HG02852 (cell line): Measurements from ENCODE around the gene RNLS.
"Not testable (repeated sequence)": the region's sequence is repeated elsewhere in the genome, so short reads cannot be mapped to it uniquely, and the experiment has no call there.

Source experiments
- ATAC-seq: cut with Tn5 transposase; IDR thresholded peaks from one replicate; pipeline ENCODE4 v1.9.1; 2021; ENCODE audit warnings: mild to moderate bottlenecking, moderate library complexity; ENCODE audit not compliant: unreplicated experiment

Gene RNLS

GRCh38 chr10:88311264-88311663, 271.9 kb downstream of the RNLS start:
- no peak for ATAC-seq

DNA sequence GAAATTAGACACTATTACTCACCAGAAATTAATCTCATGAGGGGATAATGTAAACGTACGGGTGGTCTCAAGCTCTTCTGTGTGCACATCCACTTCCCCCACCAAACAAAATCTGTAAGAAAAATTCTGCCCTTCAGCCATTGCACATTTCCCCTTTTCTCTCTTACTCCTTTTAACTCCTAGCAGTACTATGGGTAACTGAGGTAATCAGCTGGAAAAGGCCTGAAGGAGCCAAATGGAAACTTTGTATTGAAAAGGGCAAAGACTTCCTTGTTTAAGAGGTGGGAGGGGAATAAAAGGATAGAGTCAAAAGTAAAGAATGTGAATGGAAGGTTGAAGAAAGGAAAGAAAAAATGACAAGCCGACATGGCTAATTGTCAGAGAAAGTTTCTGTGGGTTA, 273.8 kb downstream of the RNLS start:
- ATAC-seq = no peak

DNA sequence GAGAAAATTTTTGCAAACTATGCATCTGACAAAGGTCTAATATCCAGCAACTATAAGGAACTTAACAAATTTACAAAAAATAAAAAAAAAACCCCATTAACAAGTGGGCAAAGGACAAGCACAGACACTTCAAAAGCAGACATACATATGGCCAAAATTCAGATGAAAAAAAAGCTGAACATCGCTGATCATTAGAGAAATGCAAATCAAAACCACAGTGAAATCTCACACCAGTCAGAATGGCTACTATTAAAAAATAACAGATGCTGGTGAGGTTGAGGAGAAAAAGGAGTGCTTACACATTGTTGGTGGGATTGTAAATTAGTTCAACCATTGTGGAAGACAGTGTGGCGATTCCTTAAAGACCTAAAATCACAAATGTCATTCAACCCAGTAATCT, 274.8 kb downstream of the RNLS start:
- not testable (repeated sequence) for ATAC-seq

- ATAC-seq = no peak
These were observed 283.3 kb downstream of the RNLS start for GRCh38 chr10:88299787-88300186.

DNA sequence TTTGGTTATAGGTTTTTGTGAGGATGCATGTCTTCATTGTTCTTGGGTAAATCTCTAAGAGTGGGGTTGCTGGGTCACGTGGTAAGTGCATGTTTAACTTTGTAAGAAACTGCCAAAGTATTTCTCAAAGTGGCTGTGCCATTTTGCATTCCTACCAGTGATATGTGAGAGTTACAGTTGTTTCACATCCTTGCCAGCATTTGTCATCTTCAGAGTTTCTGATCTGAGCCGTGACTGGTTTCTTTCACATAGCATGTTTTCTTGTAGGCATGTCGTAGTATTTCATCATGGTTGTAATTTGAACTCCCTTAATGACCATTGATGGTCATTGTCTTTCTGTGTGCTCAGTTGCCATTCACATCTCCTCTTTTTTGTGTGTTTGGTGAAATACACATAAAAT, 286.0 kb downstream of the RNLS start:
- no peak for ATAC-seq

DNA sequence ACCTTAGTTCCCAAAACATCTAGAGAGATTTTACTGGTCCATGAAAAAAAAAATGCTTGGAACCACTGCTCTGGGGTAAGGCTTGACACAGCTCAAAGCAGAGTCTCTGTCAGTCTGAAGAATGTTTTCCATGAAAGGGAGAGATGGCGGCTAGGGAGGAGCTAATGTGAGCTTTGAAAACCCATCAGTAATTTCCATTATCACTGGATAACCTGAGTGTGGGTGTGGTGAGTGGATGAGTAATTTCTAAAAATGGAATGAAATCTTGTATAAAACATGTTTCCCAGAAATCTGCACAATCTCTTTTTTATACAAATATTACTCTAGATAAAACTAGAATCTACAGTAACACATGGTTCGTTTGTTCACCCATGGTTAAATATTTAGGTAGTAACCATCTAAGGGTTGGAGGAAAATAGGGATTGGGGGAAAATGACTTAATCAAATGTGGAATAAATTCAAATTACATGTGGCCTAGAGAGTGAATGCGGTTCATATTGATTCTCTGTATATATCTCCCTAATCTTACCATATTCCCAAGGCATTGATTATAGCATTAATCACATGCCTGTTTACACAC, 289.4 kb downstream of the RNLS start:
- no peak for ATAC-seq

DNA sequence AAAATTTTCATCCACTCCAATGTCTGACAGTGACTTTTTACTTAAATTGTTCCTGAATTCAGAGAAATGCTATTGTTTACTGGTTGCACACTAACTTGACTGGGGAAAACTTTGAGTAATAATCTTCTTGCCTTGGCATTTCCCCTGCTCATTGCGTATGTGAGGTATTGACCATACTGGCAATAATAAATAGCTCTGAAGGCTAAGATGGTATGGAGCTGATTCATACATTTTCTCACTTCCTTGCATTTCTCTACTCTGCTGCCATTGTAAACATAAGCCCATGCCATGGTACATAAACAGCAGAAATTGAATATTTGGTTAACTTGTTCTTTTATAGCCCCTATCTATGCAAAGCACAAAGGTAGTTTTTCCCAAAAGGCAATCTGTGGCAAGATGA, 290.0 kb downstream of the RNLS start:
- no peak for ATAC-seq

DNA sequence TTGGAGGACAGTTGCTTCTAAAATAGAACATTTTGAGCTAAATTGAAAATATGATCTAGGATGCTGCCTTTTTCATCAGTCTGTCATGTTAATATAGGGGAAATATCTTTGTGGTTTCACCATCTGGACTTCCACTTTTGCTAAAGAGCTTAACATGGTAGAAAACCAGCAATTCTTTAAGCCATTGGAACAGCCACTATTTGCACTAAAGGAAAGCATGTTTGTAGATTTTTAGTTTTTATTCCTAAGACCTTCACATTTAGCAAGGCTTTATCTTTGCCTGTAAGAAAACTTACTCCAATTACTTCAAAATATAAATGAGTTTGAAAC, 291.0 kb downstream of the RNLS start:
- ATAC-seq = no peak

- ATAC-seq = no peak
These were observed 291.6 kb downstream of the RNLS start for GRCh38 chr10:88291289-88292184.

DNA sequence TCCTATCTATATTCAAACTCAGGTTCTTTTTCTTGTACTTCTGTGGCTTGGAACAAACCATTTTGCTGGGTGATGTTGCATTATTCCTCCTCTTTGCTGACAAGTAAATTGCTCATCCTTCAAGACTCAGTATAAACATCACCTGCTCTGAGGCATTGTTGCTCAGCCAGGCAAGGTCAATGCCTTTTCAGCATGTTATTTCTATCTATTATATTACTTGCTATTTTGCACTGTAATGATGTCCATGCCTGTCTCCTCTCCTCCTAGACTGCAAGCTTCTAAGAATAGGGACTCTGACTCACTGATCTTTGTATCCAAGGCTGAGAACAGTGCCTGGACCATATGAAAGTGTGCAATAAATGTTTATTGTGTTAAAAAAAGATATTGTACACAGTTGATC, 293.8 kb downstream of the RNLS start:
- no peak for ATAC-seq

DNA sequence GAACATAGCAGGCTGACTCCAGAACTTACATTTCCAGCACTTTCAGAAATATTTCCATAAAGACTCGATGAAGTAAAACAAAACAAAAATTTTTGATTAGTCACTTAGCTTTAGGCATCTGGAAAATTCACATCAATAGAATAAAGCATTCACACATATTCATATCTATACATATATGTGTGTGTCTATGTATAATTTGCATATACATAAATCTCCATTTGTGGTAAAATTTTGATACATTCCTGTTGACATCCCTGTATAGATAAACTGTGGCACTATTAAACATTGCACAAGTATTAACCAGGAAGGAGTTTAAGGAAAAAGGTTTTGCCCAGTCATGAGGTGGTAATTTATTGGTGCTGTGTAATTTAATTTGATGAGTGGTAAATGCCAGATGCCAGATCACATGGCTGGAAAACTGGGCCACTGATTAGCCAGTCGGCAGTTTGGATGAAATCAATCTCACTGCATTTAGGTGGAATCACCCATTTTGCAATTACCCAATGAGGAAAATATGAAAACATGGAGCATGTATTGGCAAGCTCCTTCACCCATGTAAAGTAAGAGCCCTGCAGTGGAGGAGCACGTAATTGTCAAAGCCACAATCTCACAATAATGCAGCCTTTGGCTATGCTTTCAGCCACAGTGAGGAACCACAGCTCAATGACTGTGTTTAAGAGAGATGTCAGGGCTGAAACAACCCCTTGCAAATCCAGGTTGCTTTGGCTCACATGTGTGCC, 294.6 kb downstream of the RNLS start:
- ATAC-seq = peak; percentile 71

DNA sequence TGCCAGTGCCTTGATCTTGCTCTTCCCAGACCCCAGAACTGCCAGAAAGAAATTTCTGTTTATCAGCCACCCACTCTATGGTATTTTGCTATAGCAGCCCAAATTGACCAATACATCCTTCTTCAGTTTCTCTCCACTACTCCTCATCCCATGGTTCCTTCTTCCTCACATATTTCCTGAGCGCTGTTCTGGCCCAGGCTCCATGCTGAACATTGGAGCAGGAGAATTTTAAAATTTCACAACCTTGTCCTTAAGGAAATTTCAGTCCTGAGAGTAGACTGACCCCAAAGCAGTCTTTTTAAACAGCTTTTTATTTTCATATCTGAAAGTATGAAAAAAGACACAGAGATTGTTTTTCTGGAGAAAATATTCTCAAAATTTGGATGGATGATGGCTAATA, 297.1 kb downstream of the RNLS start:
- no peak for ATAC-seq

GRCh38 chr10:88281592-88282347, 301.3 kb downstream of the RNLS start:
- ATAC-seq = no peak

DNA sequence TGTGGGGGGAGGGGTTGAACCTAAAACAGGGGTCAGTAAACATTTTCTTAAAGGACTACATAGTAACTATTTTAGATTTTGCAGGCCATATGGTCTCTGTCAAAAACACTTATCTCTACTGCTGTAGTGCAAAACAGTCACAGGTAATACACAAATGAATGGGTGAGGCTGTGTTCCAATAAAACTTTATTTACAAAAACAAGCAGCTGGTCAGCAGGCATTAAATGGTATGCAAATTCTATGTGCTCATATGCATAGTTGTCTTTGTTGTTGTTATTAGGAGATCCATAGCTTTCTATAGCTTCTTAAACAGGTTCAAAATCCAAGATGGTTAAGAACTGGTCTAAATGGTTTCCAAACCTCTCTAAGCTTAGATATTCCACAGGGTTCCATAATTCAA, 302.6 kb downstream of the RNLS start:
- ATAC-seq = no peak

DNA sequence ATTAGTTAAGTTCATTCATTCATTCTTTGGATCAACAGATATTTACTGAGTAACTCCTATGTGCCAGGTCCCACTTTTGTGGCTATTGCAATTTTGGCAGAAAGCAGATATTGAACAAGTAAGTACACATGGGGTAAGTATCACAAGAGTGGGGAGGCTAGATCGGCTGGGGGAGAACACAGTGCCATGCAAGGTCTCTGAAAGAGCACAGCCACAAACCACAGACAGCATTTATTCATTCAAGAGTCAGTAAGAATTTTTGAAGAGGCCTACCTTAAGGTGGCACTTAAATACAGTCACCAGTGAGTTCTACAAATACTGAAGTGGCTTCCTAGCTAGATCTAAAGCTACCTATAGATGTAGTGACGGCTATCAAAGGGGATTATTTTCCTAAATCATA, 304.2 kb downstream of the RNLS start:
- no peak for ATAC-seq

DNA sequence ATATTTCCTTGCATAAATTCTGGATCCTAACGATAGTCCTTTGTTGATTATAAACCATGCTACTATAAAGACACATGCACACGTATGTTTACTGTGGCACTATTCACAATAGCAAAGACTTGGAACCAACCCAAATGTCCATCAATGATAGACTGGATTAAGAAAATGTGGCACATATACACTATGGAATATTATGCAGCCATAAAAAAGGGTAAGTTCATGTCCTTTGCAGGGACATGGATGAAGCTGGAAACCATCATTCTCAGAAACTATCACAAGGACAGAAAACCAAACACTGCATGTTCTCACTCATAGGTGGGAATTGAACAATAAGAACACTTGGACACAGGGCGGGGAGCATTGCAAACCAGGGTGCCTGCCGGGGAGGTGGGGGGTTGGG, 306.2 kb downstream of the RNLS start:
- ATAC-seq = not testable (repeated sequence)

- no peak for ATAC-seq
These were observed 308.8 kb downstream of the RNLS start for GRCh38 chr10:88274286-88274685.

DNA sequence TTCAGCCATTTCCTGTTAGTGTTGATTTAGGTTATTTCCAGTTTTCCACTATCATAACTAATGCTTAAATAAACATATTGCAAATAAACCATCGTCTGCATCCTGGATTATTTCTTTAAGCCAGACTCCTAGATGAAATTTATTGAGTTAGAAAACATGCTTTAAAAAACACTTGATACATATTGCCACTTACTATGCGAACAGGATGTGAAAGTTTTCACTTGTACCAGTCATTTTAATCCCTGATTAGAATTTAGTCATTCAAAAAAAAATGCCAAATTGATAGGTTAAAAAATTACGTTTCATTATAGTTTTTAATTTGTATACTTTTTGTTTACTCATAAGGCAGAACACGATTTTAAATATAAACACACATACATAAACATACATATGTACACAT, 309.6 kb downstream of the RNLS start:
- no peak for ATAC-seq

GRCh38 chr10:88271761-88272543, 311.2 kb downstream of the RNLS start:
- peak; percentile 22 for ATAC-seq

DNA sequence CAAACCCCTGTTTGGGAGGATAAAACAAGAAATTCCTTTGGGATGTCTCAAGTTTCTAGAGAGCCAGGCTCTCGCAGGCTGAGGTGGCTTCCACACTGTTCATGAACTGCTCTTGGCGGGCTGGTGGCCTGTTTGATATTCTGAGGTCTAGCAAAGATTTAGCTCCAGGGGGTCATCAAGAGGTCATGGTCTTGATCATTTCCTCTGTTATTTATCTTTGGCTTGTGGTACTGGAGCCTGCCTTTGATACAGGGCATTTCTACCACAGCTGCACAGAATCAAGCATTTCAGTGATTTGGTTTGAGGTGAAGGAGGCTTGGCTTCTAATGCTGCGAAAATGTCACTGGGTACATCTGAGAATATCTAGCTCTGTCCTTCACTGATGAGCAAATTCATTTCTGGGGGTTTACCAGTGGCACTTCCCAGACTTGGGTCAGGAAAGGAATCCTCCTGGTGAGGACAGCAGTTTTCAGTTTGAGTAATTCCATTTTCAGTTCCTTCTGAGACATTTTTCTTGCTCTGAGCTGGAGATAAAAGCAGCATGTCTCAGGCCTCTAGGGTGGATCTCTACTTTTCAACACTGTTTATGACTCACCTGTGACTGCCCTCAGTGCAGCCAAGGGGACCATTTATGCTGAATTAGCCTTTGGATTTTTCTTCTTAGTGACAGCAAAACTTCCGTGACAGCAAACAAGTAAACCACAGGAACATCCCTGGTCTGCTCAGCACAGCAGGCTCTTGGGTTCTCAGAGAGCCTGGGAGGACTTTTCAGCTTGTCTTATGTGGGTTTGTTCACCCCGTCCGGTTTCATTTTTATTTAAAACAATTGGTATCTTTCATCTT, 312.0 kb downstream of the RNLS start:
- ATAC-seq = peak; percentile 92
